HG02571 (cell line): ENCODE data around the gene ZNF585A.
"Not testable (repeated sequence)": the region's sequence is repeated elsewhere in the genome, so short reads cannot be mapped to it uniquely, and the experiment has no call there.

Source experiments
- ATAC-seq: cut with Tn5 transposase; IDR thresholded peaks from one replicate; pipeline ENCODE4 v1.9.1; 2021; ENCODE audit warnings: mild to moderate bottlenecking, moderate library complexity; ENCODE audit not compliant: unreplicated experiment

The ZNF585A gene

DNA sequence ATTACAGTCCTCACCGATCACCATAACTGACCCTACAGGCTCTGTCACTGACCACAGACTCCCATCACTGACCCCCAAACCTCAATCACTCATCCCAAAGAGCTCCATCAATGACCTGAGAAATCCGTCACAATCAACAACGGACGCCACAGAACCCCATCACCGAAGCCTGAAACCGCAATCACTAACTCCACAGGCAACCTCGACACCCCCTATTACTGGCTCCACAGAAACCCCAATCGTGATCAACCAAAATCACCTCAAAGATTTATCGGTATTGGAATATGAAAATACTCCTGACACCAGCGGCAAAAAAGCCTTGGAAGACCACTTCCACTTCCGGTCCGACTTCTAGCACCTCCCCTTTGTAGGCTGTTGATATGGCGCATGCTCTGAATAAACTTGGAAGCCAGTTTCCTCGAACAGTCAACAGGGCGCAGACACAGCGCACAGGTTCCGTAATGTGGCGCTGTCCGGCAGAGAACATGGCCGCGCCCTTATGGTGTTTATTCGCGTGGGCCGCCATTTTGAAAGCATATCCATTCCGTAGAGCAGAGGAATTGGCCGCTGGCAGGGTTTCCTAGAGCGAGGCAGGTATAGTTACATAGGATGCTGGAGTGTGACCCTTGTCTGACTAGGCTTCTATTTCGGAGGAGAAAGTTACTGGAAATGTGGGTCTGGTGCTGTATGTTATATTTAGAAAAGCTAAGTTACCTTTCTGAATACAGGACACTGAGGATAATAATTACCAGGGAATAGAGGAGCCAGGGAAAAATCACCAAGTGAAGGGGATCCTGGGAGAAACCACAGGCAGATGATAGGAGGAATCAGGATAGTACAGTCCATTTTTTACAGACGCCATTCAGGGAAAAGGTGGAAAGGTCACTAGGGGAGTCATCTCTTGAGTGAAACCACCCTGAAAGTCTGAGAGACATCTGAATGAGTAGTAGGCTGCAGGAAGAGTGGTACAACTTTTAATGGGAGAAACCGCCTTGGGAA is at the start of gene ZNF585A:
TSS of gene ZNF585A (minus strand) at position 328 of the 999 bp plus-strand sequence. CDS start 2,785 bp downstream, outside the sequence.
- peak; percentile 96 for ATAC-seq

DNA sequence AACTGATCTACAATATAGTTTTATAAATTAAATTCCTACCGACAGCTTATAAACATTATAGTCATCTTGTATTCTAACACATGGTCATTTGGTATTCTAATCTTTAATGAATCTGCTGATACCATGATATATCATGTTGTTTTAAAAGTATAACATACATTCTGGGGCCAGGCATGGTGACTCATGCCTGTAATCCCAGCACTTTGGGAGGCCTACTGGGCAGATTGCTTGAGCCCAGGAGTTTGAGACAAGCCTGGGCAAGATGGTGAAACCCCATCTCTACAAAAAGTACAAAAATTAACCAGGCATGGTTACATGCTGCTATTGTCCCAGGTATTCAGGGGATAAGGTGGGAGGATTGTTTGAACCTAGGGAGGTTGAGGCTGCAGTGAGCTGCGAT is 48.6 kb upstream of the ZNF585A start:
- no peak for ATAC-seq

- ATAC-seq = no peak
Measured at GRCh38 chr19:37220383-37220782, 47.9 kb upstream of the ZNF585A start.

GRCh38 chr19:37218592-37218935 is 46.1 kb upstream of the ZNF585A start:
- no peak for ATAC-seq

- ATAC-seq = peak; percentile 82
Measured at GRCh38 chr19:37217775-37218591, 45.5 kb upstream of the ZNF585A start, which contains the start of gene ZNF383. ZNF383 (plus strand) TSS chr19:37218214; CDS start chr19:37230454, 12,240 bp downstream.

DNA sequence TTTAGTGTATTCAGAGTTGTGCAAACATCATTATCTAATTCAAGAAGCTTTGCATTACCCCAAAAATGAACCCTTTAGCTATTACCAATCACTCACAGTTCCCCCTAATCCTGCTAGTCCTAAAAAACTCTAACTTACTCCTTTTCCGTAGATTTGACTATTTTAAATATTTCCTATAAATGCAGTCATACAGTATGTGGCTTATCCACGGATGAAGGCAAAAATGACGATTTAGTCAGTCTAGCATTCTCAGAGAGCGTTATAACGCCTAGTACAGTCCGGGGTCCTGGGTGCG is 44.9 kb upstream of the ZNF585A start:
- ATAC-seq = no peak

GRCh38 chr19:37197768-37198167 is 25.3 kb upstream of the ZNF585A start:
- no peak for ATAC-seq

DNA sequence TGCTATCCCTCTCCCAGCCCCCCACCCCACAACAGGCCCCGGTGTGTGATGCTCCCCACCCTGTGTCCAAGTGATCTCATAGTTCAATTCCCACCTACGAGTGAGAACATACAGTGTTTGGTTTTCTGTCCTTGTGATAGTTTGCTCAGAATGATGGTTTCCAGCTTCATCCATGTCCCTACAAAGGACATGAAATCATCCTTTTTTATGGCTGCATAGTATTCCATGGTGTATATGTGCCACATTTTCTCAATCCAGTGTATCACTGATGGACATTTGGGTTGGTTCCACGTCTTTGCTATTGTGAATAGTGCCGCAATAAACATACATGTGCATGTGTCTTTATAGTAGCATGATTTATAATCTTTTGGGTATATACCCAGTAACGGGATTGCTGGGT is 24.6 kb upstream of the ZNF585A start:
- not testable (repeated sequence) for ATAC-seq

GRCh38 chr19:37195248-37195647 is 22.8 kb upstream of the ZNF585A start:
- ATAC-seq = not testable (repeated sequence)

DNA sequence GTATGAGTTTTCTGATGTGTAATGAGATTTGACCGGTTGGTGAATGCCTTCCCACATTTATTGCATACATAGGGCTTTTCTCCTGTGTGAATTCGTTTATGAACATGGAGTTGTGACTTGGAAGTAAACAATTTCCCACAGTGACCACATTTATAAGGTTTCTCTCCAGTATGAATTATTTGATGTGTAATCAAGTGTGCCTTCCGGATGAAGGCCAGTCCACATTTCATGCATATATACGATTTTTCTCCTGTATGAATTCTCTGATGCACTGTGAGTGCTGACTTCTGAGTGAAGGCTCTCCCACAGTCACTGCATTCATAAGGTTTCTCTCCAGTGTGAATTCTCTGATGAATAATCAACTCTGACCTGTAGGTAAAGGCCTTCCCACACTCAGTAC is 13.6 kb upstream of the ZNF585A start:
- not testable (repeated sequence) for ATAC-seq

- no peak for ATAC-seq
Measured at GRCh38 chr19:37165635-37166034, 6.9 kb downstream of the ZNF585A start.

GRCh38 chr19:37160153-37160552 is 12.3 kb downstream of the ZNF585A start:
- no peak for ATAC-seq

GRCh38 chr19:37148214-37148613 is 24.3 kb downstream of the ZNF585A start:
- ATAC-seq = no peak

DNA sequence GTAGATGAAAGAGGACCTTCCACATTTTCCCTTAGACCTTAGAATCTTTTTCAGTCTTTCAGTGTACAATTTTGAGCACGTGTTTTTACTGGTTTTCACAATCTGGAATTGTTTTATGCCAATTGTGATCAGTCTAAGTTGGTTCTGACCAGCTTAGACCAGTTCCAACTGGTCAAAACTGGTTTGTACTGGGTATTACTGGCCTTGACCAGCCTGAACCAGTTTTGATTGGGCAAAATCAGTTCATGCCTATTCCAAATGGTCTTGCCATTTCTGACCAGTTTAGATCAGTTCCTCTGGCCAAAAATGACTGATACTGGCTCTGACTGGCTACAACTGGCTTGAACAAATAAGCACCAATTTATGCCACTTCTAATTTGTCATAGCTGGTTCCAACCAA is 36.4 kb downstream of the ZNF585A start:
- no peak for ATAC-seq

DNA sequence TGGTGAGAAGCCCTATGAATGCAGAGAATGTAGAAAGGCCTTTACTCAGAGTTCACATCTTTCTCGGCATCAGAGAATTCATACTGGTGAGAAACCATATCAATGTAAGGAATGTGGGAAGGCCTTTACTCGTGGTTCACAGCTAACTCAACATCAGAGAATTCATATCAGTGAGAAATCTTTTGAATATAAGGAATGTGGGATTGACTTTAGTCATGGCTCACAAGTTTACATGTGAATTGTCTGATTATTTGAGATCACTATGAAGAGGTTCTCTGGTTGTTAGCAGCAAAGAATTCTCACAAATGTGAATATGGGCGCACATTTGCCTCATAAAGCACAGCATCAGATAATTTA is 43.7 kb downstream of the ZNF585A start:
- no peak for ATAC-seq

DNA sequence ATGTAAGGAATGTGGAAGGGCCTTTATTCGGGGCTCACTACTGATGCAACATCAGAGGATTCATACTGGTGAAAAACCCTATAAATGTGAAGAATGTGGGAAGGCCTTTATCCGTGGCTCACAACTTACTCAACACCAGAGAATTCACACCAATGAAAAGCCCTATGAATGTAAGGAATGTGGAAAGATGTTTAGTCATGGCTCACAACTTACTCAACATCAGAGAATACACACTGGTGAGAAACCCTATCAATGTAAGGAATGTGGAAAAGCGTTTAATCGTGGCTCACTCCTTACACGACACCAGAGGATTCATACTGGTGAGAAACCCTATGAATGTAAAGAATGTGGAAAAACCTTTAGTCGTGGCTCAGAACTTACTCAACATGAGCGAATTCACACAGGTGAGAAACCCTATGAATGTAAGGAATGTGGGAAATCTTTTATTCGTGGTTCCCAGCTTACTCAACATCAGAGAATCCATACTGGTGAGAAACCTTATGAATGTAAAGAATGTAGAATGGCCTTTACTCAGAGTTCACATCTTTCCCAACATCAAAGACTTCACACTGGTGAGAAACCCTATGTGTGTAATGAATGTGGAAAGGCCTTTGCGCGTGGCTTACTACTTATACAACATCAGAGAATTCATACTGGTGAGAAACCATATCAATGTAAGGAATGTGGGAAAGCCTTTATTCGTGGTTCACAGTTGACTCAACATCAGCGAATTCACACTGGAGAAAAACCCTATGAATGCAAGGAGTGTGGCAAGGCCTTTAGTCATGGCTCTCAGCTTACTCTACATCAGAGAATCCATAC is 44.3 kb downstream of the ZNF585A start:
- ATAC-seq = no peak

GRCh38 chr19:37122093-37122492 is 50.4 kb downstream of the ZNF585A start:
- not testable (repeated sequence) for ATAC-seq

- ATAC-seq = no peak
Measured at GRCh38 chr19:37114001-37114400, 58.5 kb downstream of the ZNF585A start.

DNA sequence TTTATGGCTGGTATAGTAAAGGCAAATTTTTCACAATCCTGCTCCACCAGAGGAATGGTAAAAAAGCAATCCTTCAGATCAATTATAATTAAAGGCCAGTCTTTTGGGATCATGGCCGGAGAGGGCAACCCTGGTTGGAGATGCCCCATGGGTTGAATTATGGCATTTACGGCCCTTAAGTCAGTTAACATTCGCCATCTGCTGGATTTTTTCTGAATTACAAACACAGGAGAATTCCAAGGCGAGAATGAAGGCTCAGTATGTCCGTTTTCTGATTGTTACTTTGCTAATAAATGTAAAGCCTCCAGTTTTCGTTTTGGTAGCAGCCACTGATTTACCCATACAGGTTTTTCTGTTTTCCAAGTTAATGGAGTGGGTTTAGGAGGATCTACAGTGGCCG is 60.7 kb downstream of the ZNF585A start:
- ATAC-seq = not testable (repeated sequence)

- ATAC-seq = not testable (repeated sequence)
Measured at GRCh38 chr19:37104135-37104534, 68.4 kb downstream of the ZNF585A start.

GRCh38 chr19:37098570-37098969 is 73.9 kb downstream of the ZNF585A start:
- no peak for ATAC-seq
